ENCODE data around the gene ARHGAP28.
"Not testable (repeated sequence)": the region's sequence is repeated elsewhere in the genome, so short reads cannot be mapped to it uniquely, and the experiment has no call there.

ARHGAP28 gene

GRCh38 chr18:6938403-6938802, 208.9 kb downstream of the ARHGAP28 start:
- DNase-seq: not testable (repeated sequence)

- no peak for DNase-seq
Measured at GRCh38 chr18:6939972-6940371, 210.5 kb downstream of the ARHGAP28 start.

GRCh38 chr18:6940451-6940850, 210.9 kb downstream of the ARHGAP28 start:
- DNase-seq: no peak

- DNase-seq: no peak
Measured at GRCh38 chr18:6941996-6942395, 212.5 kb downstream of the ARHGAP28 start.

GRCh38 chr18:6942742-6943141, 213.2 kb downstream of the ARHGAP28 start:
- no peak for DNase-seq

- DNase-seq: no peak
Measured at GRCh38 chr18:6943143-6943542, 213.6 kb downstream of the ARHGAP28 start.

- no peak for DNase-seq
Measured at GRCh38 chr18:6947338-6948030, 218.0 kb downstream of the ARHGAP28 start.

- DNase-seq: no peak
Measured at GRCh38 chr18:6948281-6949055, 219.0 kb downstream of the ARHGAP28 start.

GRCh38 chr18:6949800-6950586, 220.5 kb downstream of the ARHGAP28 start:
- no peak for DNase-seq

GRCh38 chr18:6950641-6951040, 221.1 kb downstream of the ARHGAP28 start:
- no peak for DNase-seq

- no peak for DNase-seq
Measured at GRCh38 chr18:6951336-6952090, 222.0 kb downstream of the ARHGAP28 start.

GRCh38 chr18:6954501-6954900, 225.0 kb downstream of the ARHGAP28 start:
- DNase-seq: no peak

GRCh38 chr18:6955304-6955703, 225.8 kb downstream of the ARHGAP28 start:
- no peak for DNase-seq

- no peak for DNase-seq
Measured at GRCh38 chr18:6956495-6956894, 227.0 kb downstream of the ARHGAP28 start.

GRCh38 chr18:6956999-6957398, 227.5 kb downstream of the ARHGAP28 start:
- DNase-seq: no peak

- DNase-seq: no peak
Measured at GRCh38 chr18:6959110-6959509, 229.6 kb downstream of the ARHGAP28 start.

GRCh38 chr18:6960124-6960523, 230.6 kb downstream of the ARHGAP28 start:
- no peak for DNase-seq

- DNase-seq: peak in 1 of 4 experiments; percentile 2
Measured at GRCh38 chr18:6960656-6961055, 231.1 kb downstream of the ARHGAP28 start.

- no peak for DNase-seq
Measured at GRCh38 chr18:6961331-6961730, 231.8 kb downstream of the ARHGAP28 start.

- DNase-seq: no peak
Measured at GRCh38 chr18:6962571-6963451, 233.3 kb downstream of the ARHGAP28 start.

- no peak for DNase-seq
Measured at GRCh38 chr18:6963452-6964097, 234.1 kb downstream of the ARHGAP28 start.

Data from suppressor macrophage (primary cell).